ELR (cell line): Measurements from ENCODE around the gene AGBL4.
"Not testable (repeated sequence)": the region's sequence is repeated elsewhere in the genome, so short reads cannot be mapped to it uniquely, and the experiment has no call there.

Source experiments
- DNase-seq: peaks from one replicate; pipeline ENCODE4 v3.0.0-alpha.2; 2015; ENCODE audit warnings: low read depth

AGBL4 gene

DNA sequence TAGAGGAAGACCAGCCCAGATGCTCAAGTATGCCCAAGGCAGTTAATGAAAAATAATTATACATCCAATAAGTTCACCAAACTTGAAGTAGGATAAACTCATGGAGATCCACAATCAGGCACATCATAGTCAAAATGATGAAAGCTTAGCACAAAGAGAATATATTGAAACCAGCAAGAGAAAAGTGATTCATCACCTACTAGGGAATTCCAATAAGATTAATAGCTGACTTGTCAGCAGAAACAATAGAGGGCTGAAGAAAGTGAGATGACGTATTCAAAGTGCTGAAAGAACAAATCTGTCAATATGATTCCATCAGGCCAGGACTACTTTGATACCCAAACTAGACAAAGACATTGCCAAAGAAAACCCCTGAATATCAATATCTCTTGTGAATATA is 995.4 kb downstream of the AGBL4 start:
- no peak for DNase-seq

DNA sequence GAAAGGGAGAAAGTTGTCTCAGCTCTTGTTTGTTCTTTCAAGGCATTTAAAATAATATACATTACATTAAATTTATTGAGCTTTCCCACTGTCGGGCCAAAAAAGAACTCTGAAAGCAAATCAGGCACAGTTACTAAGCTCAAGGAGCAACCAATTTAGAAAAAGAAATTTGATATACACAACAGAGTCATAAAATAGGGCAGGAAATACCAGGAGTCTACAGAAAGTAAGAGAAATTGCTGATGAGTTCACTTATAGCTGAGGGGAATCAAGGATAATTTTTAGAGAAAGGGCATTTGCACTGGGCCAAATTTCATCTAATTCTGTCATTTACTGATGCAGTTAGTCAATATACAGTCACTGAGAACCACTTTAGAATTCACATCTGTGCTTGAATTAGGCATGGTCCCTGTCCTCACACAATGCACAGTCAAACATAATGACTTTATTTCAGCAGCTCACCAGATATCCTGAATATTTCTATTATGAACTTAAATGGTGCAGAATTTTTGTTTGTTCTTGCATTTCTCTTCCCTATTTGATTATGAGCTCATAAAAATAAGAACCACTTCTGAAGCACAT is 997.4 kb downstream of the AGBL4 start:
- DNase-seq = no peak

DNA sequence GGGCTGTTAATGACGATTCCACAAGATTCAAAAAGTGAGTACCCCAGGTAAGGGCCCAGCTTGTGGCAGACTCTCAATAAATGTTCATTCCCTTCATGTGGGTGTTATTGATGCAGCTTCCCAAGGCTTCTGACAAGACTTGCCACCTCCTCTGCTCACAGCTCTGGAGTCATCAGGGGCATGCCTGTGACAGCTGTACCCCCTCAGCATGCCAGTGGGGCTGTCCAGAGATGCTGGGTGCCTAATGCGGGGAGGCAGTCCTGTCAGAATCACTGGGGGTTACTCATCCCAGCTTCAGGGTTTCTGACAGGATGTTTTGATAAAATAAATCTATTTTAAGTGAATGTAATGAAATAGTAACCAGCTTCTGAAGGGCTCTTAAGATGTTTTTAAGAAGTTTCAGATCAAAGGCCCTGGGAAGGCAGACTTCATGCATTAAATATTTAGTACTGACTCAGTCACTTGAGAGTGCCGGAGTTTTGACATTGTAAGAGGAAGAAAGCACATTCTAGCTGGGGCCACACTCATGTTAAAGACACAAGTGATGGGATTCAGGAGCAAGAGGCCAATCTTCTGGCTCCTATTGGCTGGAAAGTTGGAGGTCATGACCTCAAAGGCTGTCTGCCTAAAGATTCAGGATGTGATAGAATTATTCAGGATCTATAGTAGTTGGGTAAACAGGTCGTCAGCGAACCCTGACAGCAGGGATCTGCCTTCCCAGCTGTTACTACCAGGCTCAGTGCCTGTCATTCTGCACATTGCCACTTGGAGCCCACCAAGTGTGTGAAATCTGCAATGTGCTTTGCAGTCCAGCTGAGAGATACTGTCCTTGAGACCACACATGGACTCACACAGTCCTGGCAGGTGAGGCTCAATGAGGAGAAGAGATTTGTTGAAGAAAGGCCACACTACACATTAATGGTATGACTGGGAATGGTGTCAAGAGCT is 1007.5 kb downstream of the AGBL4 start:
- DNase-seq = no peak

DNA sequence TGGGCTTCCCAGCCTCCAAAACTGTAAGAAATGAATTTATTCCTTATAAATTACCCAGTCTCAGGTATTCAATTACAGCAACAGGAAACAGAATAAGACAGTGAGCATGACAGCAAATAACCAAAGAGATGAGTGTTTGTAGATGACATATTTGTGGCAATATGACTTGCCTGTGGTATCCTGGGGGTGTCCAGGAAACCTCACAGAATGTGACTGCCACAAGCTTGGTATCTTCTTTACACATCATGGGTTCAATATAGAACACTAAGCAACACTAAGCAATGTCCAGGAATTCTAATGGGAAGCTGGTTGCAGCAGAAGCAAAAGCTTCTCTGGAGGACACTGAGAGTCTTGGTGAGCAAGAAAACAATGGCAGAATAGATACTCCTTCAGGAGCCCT is 1010.7 kb downstream of the AGBL4 start:
- no peak for DNase-seq

DNA sequence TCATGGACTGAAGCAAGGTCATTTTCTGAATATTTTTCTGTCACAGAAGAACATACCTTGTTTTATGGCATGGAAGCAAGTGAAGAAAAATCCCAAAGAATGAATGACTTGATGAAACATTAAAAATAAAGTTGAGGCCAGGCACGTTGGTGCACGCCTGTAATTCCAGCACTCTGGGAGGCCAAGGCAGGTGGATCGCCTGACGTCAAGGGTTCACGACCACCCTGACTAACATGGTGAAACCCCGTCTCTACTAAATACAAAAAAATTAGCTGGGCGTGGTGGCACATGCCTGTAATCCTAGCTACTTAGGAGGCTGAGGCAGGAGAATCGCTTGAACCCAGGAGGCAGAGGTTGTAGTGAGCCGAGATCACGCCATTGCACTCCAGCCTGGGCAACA is 1020.8 kb downstream of the AGBL4 start:
- DNase-seq = not testable (repeated sequence)

DNA sequence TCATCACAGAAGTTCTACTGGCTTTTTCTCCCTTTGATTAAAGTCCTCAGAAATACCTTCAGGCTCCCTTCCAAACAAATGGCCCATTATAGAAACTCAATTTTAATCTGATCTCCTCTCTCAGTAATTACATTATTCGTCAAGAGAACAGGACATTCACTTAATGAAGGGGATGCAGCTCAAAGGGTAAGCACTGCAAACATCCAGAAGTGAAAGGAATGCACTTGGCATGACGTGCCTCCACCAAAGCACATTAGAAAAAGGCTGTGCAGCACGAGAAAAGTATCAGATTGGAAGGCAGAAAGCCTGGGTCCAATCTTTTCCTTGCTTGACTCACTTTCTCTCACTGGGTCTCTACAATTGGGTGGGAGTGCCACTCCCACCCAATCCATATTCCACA is 1024.4 kb downstream of the AGBL4 start:
- no peak for DNase-seq

DNA sequence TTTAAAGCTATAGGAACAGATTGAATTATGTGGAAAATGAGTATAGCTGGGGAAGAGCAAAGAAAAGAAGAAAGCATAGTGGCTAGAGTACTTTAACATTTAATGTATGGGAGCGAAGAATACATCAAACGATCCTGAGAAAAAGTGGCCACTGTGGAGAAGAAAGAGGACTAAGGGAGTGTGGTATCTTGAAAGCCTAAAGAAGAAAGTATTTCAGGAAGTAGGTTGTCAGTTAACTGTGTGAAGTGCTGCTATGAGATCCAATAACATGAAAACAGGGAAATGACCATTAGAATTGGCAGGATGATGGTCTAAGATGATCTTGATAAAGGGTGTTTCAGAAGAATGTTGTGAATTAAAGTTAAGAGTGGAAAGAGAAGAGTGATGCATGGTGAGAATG is 1027.4 kb downstream of the AGBL4 start:
- no peak for DNase-seq

DNA sequence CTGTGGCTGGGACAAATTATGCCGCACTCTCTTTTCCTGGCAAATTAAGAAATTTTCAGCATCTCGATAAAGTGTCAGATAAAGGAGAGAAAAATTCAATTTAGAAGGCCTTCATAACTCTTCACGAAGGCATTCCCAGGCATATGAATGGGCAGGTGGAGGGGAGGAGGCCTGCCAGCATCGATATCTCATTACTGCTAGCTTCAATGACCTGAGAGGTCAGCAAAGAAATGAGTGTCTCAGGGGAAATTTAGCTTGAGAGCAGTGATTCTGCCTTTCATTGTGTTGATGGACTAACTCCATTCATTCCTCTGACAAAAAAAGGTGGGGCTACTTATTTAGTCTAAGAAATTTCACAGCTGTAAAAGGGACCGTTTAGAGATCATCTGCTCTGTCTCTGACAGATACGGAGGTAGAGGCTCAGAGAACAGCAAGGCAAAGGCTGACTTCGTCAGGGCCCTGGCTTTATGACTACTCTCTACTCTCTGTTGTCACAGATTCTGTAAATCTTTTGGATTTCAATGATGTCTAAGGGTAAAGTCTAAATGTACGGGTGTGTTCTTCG is 1035.0 kb downstream of the AGBL4 start:
- DNase-seq = no peak

DNA sequence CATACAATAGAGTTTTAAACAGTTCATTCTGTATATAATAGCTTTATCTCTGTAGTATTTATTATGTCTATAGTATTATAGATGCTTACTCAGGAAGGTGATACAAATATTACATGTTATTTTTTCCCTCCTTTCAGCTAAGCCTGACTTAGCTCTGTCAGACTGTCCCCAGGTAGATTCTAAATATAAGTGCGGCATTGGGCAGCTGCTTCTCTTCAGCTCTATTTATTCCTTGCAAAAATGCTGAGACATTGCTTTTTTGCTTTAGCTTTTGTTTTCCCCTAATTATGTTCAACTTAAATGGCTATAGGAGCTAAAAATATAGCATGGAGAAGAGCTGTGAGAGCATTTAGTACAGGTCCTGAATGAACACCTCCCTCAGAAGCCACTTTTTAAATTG is 1043.8 kb downstream of the AGBL4 start:
- no peak for DNase-seq

DNA sequence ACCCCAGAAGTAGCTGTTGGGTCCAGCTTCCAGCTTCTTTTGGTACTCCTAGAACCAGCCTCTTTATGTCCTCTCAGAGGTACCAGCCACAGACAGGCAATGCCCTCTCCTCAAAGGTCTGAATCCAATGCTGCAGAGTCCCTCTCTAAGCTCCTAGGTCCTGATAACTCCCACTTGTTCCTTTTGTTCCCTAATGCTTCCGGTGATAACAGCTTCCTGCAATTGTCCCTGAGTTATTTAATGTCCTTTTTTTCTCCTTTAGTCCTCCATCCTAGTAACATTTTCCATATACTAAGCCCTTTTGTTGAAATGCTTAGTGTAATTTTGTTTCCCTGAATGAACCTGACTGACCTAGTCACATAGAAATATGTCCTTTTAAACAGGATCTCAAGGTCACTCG is 1045.3 kb downstream of the AGBL4 start:
- no peak for DNase-seq

DNA sequence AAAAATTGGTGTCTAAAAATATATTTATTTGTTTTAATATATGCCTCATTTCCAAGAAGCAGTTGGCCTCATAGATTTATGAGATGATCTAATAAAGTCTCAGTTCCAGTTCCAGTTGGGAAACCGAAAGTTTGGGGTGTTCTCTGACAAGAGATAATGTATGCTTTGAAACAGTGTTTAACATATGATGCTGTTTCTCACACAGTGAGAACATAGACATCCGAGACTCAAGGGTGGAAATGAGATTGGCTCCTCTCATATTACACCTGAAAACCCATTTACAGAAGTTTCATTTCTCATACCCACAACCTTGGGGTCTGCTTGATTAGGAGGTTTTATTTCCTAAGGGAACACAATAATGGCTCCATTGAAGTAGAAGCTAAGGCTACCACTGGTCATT is 1046.5 kb downstream of the AGBL4 start:
- DNase-seq = no peak

DNA sequence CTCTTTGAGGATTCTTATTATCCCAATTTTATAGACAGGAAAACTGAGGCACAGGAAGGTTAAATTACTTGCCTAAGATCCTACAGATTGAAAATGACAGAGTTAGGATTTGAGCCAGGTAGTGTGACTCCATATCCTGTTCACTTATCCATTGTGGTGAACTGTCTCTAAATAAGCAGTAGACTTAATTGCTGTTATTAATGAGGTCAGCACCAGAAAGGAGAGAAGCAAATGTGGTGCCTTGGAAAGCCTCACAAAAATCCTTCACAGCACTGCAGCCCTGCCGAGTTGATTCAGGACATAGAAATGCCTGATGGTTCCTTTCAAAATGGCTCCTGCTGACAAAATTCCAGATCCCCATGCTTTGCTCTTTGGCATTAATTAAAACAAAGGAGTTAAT is 1053.8 kb downstream of the AGBL4 start:
- DNase-seq = no peak

DNA sequence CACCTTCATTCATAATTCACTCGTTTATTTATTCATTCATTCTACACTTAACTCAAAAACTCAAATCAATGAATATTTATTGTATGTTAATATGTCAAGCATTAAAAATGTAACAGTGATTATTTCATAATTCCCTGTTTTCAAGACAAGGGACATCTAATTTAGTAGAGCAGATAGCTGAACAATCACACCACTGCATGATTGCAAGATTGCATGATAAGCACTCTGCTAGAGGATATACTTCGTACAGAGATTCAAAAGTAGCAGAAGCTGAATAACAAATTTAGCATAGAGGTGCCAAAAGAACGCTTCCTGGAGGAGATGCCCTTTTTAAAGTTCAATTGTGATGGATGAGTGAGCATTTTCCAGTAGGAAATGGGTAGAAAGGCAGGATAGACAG is 1056.4 kb downstream of the AGBL4 start:
- DNase-seq = no peak

DNA sequence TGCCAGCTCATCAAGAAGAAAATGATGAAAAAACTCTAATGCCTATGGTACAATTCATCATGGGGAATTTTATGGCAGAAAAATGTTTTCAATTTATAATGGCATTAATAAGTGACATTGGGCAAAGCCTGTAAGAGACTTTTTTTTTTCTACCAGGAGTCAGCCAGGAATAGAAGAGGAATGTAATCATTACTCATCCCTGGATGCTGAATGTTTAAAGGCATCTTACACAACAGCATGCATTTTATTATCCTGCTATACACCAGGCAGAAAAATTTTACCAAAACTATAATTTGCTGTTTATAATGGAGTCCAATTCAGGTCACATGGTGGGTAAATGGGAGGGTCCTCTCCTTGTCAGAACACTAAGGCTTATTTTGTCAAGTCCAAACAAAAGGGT is 1057.2 kb downstream of the AGBL4 start:
- no peak for DNase-seq

DNA sequence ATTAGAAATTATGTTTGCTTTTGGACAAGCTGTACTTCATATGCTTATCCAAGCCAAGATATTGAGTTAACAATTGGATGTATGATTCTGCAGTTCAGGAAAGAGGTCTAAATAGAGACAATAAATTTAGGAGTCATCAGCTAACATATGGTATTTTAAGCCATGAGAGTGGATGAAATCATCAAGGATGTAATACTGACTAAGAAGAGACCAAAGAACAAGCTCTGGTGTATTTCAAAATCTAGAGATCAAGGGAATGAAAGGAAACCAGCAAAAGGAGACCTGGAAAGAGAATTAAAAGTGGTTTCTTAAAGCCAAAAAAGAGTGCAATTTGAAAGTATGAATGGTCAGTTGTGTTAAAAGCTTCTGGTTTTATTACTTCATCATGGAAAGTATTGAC is 1063.4 kb downstream of the AGBL4 start:
- DNase-seq = no peak

DNA sequence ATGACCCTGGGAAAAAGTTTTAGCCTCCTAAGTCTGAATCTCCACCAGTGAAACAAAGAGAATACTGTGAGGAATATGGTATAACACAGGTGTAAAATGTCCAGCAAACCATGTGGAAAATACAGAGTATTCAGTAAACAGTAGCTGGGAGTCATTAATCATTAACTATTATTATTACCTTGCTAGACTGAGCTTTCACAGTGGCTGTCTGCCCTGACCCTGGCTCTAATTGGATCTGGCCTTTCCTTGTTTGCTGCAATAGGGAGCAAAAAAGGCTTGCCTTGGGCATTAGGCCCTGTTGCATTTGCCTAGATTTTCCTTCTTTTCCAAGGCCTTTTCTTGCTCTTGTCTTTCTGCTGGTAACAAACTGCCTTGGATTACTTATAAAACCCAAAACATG is 1068.0 kb downstream of the AGBL4 start:
- no peak for DNase-seq

DNA sequence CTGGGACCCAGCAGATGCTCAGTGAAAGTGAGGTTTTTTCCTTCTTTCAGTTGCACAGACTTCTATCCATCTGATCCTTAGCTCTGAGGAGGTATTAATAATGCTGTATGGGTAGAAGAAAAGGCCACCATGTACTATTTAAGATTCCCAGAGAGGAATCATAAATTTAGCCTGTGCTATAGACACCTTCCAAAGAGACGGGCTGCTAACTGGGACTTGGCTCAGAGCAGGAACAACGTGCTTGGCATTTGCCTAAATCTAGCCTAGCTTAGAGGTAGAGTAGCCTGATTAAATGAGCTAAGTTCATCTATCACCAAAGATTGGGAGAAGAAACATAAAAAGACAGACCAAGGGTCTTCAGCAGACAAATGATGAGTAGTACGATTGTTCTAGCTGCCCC is 1070.1 kb downstream of the AGBL4 start:
- DNase-seq = no peak

DNA sequence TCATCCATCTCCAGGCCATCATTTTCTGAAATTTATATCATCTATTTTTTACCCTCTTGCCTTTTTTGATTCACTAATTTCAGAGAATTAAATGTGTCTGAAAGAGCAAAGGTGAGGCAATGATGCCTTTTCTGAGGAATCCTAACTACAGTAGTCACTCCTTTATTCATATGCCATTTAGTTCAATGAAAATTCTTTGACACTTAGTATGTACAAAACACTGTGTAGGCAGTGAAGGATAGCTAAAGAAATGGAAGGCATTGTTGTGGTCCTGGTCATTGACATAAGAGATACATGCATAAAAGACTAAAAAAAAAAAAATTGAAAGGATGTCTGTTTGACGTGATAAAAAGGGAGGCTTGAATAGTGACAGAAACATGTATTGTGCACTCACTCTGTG is 1075.2 kb downstream of the AGBL4 start:
- DNase-seq = no peak

DNA sequence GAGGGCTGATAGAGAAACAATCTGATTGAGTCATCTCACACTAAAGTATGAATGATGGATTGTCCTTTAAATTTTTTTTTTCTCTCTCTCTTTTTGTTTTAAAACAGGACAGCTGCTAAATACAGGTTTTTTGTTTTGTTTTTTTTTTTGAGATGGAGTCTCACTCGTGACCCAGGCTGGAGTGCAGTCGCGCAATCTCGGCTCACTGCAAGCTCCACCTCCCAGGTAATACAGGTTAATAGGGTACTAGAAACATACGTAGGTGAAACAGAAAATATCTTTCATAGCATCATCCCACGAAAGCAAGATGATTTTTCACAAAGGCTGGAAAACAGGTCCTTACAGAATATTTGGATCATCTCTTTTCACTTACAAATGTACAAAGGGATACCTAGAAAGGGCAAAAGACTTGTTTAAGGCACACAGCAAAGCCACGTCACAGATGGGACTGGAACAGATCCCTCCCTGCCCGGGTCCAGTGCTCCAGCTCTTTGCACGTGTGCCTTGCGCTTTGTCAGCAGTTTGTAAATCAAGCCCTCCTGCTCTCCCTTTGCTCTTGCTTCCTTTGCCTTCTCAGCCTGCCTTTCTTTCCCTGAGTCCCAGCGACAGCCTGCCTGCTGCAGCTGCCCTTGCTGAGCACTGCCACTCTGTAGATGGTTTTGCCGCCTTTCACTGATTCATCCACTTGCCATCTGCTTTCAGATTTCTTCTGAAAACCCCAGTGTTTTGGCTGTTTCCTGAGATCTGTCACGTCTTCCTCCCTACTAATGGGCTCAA is 1075.8 kb downstream of the AGBL4 start:
- no peak for DNase-seq

DNA sequence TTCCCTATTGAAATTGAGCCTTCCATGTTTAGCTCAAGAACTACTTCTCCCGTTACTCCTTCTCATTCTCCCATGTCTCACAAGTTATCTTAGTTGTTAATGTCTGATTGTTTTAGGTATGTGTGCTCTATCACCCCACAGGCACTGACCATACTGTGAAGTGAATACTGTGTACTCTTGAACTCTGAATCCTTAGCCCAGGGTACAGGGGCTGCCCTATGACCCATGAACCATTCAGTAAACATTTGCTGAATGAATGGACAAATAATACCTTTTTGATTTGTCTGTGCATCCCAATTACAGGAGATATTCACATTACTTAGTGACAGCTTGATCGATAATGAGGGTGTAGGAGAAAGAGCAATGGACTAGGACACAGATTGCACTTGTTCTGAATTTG is 1077.7 kb downstream of the AGBL4 start:
- DNase-seq = no peak

DNA sequence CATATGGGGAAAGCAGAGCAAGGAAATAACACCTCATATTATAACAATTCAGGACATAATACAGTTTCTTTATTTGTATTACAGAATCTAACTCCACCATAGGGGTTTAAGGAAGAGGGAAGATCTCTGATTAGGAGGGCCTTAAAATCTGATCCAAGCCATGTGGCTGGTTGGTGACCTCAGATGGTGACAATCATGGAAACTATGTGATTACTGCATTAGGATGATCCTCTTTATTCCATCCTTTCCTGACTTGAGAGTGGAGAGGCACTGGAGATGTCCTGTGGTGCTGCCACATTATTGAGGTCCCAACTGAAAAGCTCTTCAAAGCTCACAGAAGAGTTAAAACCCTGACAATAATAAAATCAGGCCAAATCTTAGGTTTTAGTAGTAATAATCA is 1078.9 kb downstream of the AGBL4 start:
- no peak for DNase-seq

DNA sequence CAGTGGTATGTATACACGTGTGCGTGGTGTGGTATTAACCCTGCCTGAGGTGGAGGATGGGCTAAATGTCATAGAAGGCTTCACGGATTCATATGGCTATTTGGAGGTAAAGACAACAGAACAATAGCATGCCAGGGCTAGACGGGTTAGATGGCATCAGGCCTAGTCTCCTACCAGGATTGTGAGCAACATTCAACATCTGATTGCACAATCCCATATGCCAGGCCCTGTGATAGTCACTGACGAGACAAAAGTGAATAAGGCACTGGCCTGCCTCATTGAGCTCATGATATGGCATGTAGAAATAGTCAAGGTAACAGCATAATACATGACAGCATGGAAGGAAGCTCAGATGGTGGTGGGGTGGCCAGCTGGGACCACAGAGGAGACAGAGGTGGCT is 1079.9 kb downstream of the AGBL4 start:
- no peak for DNase-seq

DNA sequence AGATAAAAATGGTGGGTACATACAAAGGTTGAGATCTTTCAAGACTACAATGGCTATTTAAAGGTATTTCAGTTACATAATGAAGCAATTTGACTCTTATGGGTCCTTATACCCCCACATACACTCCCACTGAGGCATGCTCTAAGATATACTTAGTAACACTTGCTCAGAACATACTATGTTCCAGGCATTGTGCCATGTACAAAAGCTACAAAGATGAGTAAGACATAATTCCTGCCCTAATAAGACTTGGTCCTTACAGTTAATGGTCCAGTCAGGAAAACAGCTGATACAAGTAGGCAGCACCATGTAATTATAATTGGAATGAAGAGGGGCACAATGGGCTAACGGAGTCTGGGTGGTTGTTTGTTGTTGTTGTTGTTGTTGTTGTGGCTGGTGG is 1080.4 kb downstream of the AGBL4 start:
- no peak for DNase-seq
